ENCODE data around the gene ARHGEF28. TPM values are rescaled to one million over a fixed set of nuclear protein-coding genes. Genes with fewer than 3 reads are reported as not detected.

Gene ARHGEF28
- total and polyA plus RNA-seq, 10 of the 15 experiments (the other 5 are each of a cell fraction or from before 2014, with no cell fraction given), result 0.10 to 0.72 (median 0.22) TPM; not detected in 2

DNA sequence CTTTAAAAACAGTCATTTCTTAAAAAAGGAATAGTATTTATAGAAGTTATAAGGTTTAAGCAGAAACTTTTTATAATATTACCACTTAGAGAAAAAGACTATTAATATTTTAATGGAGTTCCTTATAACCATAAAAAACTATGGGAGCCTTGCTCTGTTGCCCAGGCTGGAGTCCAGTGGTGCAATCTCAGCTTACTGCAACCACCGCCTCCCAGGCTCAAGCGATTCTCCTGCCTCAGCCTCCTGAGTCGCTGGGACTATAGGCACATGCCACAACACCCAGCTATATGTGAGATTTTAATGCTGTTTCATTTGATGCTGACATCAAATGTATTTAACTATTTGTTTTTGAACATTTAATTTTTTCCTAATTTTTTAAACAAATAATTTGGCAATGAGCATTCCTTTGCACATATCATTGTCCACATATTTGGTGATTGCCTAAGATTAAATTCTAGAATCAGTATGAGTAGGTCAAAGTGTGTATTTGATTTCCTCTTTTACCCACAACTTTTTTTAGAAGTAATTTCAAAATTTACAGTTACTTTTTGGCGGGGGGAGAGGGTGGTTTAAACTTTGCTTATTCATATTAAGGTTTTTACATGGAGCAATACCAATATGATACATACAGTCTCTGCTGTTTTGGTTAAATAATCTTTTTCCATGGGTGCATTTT, 235.5 kb downstream of the ARHGEF28 start:
- DNase-seq (ENCODE audit: low read depth, low spot score), result no peak
- Histone ChIP-seq H3K4me3 (no peak overlapping the region), H3K9me3 (replicated peaks; ENCODE audit: control insufficient read depth, insufficient read depth, low read length) (no peaks in the 10 kb centered on the region), H3K36me3 (ENCODE audit: control insufficient read depth in 2 of 2, insufficient read depth in 2 of 2, low read length in 1 of 2) (no peaks in the 10 kb centered on the region; a peak in 1 of 4 replicates), H4K20me1 (ENCODE audit: control insufficient read depth, insufficient read depth) (no peaks in the 10 kb centered on the region), H3K4me2 (ENCODE audit: control insufficient read depth, insufficient read depth) (no peak overlapping the region), H2AFZ (ENCODE audit: control insufficient read depth, low read depth, low read length) (no peak overlapping the region), H3K27ac (ENCODE audit: control insufficient read depth, insufficient read depth) (no peak overlapping the region), H3K4me1 (ENCODE audit: control insufficient read depth, insufficient read depth, low read length) (no peaks in the 10 kb centered on the region), H3K79me2 (ENCODE audit: control insufficient read depth, insufficient read depth, low read length) (no peaks in the 10 kb centered on the region), H3K27me3 (replicated peaks in 1 of 2; ENCODE audit: control insufficient read depth in 2 of 2, insufficient read depth in 2 of 2, low read length in 1 of 2) (no peaks in the 10 kb centered on the region), H3K9ac (ENCODE audit: control insufficient read depth, insufficient read depth, low read length) (no peak overlapping the region)
- SMC1A ChIA-PET (ENCODE audit: uncharacterized antibody, unreplicated experiment), result no interaction called here
- intact Hi-C loops (cut with micrococcal nuclease; ENCODE audit: unreplicated experiment), result no loop called here
- no TSS peak for BruUV-seq (replicated peaks)
- TF ChIP-seq, protein P1, sequence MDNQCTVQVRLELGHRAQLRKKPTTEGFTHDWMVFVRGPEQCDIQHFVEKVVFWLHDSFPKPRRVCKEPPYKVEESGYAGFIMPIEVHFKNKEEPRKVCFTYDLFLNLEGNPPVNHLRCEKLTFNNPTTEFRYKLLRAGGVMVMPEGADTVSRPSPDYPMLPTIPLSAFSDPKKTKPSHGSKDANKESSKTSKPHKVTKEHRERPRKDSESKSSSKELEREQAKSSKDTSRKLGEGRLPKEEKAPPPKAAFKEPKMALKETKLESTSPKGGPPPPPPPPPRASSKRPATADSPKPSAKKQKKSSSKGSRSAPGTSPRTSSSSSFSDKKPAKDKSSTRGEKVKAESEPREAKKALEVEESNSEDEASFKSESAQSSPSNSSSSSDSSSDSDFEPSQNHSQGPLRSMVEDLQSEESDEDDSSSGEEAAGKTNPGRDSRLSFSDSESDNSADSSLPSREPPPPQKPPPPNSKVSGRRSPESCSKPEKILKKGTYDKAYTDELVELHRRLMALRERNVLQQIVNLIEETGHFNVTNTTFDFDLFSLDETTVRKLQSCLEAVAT (IDR thresholded peaks at IDR 0.05), result no peak
- TF ChIP-seq, protein P2, sequence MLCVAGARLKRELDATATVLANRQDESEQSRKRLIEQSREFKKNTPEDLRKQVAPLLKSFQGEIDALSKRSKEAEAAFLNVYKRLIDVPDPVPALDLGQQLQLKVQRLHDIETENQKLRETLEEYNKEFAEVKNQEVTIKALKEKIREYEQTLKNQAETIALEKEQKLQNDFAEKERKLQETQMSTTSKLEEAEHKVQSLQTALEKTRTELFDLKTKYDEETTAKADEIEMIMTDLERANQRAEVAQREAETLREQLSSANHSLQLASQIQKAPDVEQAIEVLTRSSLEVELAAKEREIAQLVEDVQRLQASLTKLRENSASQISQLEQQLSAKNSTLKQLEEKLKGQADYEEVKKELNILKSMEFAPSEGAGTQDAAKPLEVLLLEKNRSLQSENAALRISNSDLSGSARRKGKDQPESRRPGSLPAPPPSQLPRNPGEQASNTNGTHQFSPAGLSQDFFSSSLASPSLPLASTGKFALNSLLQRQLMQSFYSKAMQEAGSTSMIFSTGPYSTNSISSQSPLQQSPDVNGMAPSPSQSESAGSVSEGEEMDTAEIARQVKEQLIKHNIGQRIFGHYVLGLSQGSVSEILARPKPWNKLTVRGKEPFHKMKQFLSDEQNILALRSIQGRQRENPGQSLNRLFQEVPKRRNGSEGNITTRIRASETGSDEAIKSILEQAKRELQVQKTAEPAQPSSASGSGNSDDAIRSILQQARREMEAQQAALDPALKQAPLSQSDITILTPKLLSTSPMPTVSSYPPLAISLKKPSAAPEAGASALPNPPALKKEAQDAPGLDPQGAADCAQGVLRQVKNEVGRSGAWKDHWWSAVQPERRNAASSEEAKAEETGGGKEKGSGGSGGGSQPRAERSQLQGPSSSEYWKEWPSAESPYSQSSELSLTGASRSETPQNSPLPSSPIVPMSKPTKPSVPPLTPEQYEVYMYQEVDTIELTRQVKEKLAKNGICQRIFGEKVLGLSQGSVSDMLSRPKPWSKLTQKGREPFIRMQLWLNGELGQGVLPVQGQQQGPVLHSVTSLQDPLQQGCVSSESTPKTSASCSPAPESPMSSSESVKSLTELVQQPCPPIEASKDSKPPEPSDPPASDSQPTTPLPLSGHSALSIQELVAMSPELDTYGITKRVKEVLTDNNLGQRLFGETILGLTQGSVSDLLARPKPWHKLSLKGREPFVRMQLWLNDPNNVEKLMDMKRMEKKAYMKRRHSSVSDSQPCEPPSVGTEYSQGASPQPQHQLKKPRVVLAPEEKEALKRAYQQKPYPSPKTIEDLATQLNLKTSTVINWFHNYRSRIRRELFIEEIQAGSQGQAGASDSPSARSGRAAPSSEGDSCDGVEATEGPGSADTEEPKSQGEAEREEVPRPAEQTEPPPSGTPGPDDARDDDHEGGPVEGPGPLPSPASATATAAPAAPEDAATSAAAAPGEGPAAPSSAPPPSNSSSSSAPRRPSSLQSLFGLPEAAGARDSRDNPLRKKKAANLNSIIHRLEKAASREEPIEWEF (IDR thresholded peaks at IDR 0.05; ENCODE audit: insufficient replicate concordance, low read depth, low read length), result no peak
- no peak for TF ChIP-seq ZBED1 (IDR thresholded peaks at IDR 0.05; ENCODE audit: borderline replicate concordance)
- TF ChIP-seq, protein P3, sequence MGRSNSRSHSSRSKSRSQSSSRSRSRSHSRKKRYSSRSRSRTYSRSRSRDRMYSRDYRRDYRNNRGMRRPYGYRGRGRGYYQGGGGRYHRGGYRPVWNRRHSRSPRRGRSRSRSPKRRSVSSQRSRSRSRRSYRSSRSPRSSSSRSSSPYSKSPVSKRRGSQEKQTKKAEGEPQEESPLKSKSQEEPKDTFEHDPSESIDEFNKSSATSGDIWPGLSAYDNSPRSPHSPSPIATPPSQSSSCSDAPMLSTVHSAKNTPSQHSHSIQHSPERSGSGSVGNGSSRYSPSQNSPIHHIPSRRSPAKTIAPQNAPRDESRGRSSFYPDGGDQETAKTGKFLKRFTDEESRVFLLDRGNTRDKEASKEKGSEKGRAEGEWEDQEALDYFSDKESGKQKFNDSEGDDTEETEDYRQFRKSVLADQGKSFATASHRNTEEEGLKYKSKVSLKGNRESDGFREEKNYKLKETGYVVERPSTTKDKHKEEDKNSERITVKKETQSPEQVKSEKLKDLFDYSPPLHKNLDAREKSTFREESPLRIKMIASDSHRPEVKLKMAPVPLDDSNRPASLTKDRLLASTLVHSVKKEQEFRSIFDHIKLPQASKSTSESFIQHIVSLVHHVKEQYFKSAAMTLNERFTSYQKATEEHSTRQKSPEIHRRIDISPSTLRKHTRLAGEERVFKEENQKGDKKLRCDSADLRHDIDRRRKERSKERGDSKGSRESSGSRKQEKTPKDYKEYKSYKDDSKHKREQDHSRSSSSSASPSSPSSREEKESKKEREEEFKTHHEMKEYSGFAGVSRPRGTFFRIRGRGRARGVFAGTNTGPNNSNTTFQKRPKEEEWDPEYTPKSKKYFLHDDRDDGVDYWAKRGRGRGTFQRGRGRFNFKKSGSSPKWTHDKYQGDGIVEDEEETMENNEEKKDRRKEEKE (IDR thresholded peaks at IDR 0.05), result no peak
- FAIRE-seq, result no peak
- RAD21 ChIA-PET (ENCODE audit: unreplicated experiment), result no interaction called here
- ATAC-seq, result no peak
- CTCF ChIA-PET, result interaction anchor here (1.1 kb wide), 2 partner anchors 29 to 41 kb away, joined by 3 read pairs; no protein-coding TSS in a partner anchor
- POLR2A ChIA-PET, result no interaction called here
- in situ Hi-C loops (cut with MboI), result no loop called here
- WGBS (ENCODE audit: insufficient coverage, insufficient replicate concordance, low lambda C conversion rate, missing lambda C conversion rate), result 33% methylated on average over 4 of the region's 4 CpGs

Measured in GM12878 (cell line).